GM12891 (cell line): ENCODE data around the gene STARD8.

Experiments
- PAX5 ChIP-seq: IDR thresholded peaks from 2 replicates; pipeline ENCODE4 v1.6.1; 2011; ENCODE audit warnings: low read length, moderate library complexity, mild to moderate bottlenecking; ENCODE audit not compliant: insufficient read depth, severe bottlenecking
- POLR2A ChIP-seq: IDR thresholded peaks from 2 replicates; pipeline ENCODE4 v1.6.1; 2011; ENCODE audit warnings: low read depth, low read length, control low read depth
- POLR2AphosphoS5 ChIP-seq: IDR thresholded peaks from 2 replicates; pipeline ENCODE4 v1.6.1; 2011; ENCODE audit warnings: low read depth, low read length, control low read depth
- TAF1 ChIP-seq: IDR thresholded peaks from 2 replicates; pipeline ENCODE4 v1.6.1; 2011; ENCODE audit warnings: low read depth, low read length, control low read depth

DNA sequence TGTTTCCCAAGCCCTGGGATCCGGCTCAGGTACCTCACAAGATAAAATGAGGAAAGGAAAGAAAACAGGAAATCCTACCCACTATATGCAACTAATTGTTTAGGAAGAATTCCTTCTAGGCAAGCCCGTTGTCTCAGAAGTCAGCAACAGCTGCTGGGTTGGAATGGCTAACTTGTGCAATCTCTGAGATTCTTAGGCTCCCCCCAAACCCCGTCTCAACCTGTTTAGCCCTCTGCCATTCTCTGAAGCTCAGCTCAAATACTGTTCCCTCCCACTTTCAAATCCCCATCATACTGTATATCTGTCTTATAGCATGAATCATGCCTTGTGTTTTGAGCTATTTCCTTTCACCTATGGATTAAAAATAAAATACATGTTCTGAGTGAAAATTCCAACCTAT is 28.9 kb downstream of the STARD8 start:
- TF ChIP-seq POLR2A (no peak), TAF1 (no peak), POLR2AphosphoS5 (no peak), PAX5 (no peak)
